HG02610 (cell line): Measurements from ENCODE around the gene GRHL1.
A peak's percentile ranks its signal among the peaks of the same experiment; 100 is the strongest.
"Not testable (repeated sequence)": the region's sequence is repeated elsewhere in the genome, so short reads cannot be mapped to it uniquely, and the experiment has no call there.

ENCODE experiments used
- ATAC-seq: cut with Tn5 transposase; IDR thresholded peaks from one replicate; pipeline ENCODE4 v1.9.1; 2021; ENCODE audit warnings: mild to moderate bottlenecking, moderate library complexity; ENCODE audit not compliant: unreplicated experiment

GRHL1 gene, protein sequence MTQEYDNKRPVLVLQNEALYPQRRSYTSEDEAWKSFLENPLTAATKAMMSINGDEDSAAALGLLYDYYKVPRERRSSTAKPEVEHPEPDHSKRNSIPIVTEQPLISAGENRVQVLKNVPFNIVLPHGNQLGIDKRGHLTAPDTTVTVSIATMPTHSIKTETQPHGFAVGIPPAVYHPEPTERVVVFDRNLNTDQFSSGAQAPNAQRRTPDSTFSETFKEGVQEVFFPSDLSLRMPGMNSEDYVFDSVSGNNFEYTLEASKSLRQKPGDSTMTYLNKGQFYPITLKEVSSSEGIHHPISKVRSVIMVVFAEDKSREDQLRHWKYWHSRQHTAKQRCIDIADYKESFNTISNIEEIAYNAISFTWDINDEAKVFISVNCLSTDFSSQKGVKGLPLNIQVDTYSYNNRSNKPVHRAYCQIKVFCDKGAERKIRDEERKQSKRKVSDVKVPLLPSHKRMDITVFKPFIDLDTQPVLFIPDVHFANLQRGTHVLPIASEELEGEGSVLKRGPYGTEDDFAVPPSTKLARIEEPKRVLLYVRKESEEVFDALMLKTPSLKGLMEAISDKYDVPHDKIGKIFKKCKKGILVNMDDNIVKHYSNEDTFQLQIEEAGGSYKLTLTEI

DNA sequence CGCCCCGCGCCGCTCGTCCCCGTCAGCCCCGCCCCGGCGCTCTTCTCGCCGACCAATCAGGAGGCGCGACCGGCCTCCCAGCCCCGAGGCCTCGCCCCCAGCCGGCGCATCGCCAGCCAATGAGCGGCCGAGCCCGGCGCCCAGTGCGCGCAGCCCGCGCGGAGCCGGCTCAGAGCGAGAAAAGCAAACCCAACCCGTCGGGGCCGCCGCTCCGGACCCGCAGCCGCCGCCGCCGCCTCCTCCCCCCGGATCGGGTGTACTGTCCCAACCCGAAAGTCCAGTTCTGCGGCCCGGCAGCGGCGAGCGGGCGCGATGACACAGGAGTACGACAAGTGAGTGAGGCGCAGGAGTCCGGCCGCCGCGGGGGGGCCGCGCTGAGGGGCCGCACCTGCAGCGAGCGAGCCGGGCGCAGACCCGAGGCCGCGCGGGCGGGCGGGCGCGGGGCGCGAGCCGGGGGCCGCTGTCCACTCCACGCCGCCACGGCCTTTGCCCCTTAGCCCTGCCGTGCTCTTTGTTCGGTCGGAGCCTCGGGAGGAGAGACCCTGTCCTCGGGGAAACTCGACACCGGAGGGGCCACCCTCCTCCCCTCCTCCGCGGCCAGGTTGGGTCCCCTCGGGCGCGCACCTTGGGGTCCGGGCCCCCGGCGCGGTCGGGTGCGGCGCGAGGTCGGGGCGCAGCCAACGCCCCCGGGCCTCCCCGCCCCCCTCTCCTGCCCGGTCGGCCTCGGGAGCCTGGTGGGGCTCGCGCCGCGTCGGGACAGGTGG lies at the start of gene GRHL1:
Gene GRHL1, plus strand, starts transcription at position 172 of the 764 bp plus-strand sequence. Its CDS starts 141 bp downstream, at position 313.
- ATAC-seq: peak; percentile 98

DNA sequence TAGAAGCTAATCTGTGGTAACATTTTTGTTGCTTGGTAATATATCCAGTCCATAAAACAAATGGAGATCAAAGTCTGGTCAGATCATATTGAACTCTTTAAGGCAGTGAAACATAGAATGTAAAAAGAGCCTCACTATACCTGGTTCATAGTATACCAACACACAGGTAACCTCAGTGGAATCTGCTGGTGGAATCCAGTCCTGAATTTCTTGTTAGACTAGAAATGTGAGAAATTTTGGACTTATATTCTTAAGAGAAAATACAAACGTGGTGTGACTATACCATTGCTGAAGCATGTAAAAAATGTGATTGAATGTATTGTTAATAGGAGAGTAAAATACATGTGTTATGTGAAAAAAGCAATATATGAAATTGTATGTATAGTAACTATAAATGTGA lies 46.1 kb upstream of the GRHL1 start:
- ATAC-seq: no peak

DNA sequence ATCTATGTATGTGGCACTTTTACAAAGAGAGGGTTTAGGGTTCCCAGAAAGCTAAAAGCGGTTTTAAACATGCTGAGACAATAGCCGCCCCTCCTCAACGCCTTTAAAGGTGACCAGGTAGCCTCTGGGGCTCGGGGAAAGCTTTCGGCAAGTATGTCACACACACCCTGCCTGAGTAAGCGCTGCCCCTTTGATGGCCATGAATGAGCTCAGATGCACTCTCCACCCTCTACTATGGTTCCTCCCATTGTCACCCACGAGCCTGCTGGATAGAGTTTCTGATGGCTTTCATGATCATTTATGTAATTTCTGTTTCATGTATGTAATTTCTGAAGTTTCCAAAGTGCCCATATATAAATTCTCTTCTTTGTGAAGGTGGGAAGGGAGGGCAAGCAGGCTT lies 44.1 kb upstream of the GRHL1 start:
- no peak for ATAC-seq

DNA sequence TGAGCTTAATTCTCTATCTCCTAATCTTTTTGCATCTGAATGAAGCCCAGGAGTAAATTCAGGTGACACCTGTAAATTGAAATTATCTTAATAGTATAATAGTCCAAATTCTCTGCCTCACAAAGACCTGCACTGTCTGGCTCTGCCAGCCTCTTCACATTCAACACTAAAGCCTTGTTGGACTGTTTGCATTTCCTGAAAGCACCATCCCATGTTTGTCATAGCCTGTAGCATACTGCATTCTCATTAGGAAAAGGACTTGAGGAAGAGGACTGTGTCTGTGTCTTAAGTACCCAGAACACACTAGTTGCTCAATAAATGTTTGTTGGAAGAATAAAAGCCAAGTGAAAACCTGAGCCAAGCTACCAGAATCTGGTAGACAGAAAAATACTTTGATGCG lies 42.9 kb upstream of the GRHL1 start:
- no peak for ATAC-seq

DNA sequence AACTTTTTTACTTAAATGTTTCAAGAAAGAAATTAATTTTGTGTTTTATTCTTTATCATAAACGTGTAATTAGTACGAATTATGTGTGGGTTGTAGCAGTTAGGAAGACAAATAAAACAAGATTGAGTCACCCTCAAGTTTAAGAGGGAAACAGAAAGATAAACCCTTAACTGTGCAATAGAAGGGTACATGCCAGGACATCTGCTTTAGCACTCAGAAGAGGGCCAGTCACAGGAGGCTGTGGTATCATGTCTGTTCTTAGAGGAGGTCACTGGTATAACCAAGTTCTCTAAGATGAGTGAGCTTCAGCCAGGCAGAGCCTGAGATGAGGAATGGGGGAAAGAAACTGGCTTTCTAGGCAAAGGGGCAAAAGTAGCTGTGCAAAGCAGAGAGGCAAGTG lies 42.4 kb upstream of the GRHL1 start:
- ATAC-seq: no peak

DNA sequence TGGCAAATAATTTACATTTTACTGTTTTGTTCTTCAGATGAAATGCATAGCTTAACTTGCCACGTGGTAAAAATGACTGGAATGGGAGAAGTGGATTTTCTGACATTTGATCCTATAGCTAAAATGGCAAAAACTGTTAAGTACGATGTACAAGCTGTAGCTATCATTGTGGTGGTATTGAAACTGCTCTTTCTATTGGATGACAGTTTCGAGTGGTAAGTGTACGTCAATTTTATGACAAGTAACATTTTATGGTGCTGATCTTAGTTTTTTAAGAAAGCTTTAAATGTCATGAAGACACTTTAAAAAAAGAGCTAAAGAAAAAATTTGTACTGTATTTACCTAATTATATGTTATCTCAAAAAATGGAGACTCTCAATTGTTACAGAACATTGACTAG lies 40.8 kb upstream of the GRHL1 start:
- no peak for ATAC-seq

DNA sequence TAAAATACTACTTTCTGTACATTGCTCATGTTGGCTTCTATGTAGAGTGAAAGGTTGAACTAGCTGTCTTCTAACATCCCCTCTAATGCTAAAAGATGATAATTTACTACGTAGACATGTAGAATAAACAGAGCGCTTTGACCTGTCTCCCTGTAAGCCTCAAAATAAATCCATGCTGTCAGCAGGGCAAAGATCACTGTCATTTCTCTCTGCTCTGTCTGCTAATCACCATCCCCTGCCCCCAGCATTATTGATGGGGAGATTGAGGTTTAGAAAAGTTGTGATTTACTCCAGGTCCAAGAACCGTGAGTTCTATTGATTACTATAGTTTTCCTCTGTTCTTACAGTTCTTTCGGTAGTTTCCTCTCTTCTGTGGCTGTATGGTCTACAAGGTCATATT lies 39.0 kb upstream of the GRHL1 start:
- ATAC-seq: no peak

DNA sequence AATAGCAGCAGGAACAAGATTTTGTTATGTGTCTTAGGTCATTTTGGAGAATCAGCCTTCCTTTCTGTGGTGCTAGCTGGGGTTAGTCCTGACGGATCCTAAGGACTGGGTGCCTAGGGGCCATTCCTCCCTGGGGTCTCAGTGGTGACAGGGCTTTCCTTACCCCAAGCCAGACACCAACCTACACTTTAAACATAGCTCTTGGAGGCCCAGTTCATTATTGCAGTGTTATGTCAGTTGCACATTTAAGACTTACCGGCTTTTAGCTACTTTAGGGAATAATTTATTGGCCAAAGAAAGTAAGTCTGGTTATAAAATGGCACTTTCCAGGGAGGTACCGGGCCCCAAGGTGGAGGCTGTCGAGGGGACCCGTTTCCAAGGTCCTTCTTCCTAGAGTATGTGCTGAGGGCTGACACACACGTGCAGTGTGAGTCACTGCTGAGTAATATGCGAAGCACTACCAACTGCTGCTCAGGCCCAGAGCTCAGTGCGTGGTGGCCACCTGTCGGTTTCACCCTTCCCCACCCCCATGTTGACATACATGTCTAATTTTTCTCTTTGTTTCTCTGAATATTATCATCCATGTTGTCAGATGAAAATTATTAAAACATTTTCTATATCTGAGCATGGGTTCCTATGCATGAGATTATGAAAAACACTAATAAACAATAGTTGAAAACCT lies 37.0 kb upstream of the GRHL1 start:
- ATAC-seq: peak; percentile 90

DNA sequence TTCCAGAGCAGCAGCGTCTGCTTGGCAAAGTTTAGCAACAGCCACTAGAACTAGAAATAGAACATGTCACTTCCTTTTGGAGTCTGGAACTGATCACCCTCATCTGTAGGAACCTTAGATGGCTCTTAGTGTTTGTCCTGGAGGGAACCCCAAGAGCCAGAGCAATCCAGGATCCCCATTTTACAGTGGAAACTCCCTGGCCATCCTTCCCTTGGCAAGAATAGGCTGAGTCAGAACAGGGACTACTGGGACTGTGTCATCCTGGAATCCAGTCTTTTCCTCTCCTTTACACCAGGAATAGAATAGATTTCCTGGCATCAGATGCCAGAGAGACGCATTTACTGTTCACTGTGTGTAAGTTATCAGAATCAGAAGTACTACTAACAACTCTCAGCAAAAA lies 33.2 kb upstream of the GRHL1 start:
- no peak for ATAC-seq

DNA sequence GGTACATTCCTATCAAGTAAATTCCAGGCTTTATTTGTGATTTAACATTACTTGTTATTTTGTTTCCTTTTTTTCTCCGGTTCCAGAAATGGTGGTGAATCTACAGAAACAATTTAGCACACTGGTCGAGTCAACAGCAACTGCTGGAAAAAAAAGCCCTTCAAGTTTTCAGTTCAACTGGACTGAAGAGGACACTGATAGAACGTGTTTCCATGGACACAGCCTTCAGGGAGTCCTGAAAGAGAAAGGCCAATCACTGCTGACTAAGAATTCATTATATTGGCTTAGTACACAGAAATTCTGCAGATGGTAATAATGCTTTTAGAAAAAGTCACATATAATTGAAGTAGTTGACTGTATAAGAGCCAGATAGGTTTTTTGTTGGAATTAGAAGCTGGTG lies 32.0 kb upstream of the GRHL1 start:
- ATAC-seq: no peak

DNA sequence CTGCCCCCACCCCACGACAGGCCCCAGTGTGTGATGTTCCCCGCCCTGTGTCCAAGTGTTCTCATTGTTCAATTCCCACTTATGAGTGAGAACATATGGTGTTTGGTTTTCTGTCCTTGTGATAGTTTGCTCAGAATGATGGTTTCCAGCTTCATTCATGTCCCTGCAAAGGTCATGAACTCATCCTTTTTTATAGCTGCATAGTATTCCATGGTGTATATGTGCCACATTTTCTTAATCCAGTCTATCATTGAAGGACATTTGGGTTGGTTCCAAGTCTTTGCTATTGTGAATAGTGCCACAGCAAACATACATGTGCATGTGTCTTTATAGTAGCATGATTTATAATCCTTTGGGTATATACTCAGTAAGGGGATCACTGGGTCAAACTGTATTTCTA lies 24.5 kb upstream of the GRHL1 start:
- ATAC-seq: not testable (repeated sequence)

DNA sequence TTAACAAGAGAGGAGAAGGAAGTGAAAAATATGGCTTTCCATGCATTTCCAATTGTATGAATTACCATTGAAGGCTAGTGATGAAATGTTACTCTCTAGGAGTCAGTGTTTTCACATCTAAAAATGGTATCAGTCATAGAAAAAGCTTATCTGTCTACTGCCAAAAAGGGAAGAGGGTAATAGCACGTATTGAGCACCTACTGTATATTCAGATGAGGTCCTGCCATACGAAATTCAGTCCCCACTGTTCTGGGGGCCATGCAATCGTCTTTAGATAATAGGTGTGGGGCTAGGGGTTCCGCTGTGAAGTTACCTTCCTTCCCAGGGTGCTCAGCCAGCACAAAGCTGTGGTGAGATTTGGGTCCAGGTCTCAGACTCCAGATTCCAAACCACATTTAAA lies 14.2 kb upstream of the GRHL1 start:
- no peak for ATAC-seq

DNA sequence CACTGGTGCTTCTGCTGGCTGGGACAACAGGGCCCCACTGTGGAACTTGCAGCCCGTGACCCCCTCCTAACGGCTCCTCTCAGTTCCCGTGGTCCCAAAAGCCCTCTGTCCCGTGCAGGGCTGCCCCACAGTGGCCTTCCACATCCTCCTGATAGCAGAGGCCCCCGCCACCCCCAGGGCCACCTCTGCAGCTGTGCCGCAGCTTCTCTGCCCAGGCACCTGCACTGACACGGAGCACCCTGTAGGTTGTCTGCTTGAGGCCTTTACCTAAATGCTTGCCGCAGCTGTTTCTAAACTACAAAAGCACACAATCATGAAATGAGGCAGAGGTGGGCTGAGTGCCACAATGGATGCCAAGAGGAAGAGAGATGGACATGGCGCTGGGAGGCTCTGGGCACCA lies 13.5 kb upstream of the GRHL1 start:
- no peak for ATAC-seq

DNA sequence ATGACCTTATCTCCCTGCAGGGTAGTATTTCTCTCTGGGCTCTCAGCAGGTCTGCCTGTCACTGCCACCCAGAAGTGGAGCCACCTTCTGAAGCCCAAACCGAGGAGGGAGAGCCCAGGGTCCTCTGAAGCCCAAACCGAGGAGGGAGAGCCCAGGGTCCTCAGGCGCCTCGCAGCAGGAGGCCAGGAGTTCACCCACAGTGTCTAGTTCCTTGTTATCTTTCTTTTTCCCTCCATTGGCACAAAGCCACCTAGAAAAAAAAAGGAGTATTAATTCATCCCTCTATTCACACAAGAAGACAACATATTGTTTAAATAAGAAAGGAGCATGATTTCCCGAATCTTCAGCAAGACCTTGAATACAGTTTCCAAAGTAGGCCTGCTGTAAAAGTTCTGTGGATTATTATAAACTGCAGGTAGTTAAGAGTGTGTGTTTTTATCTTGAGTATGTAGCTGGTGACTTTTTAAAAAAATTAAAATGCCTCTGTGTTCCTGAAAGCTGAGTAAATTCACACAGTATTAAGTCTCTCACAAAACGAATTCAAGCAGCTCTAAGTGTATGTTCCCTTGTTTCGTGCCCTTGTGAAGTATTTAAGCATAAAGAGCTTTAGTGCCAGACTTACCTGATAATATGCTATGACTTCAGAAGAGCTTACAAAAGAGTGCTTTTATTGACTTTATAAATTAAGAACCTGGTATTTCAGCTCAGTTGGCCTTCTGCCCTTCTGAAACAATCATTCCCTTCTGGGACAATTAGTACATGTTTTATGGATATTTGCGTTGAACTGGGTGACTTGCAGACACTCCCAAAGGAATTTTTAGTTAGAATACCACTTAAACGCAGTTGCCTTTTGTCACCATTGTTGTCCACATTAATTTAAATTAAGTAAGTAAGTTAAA lies 11.7 kb upstream of the GRHL1 start:
- no peak for ATAC-seq

DNA sequence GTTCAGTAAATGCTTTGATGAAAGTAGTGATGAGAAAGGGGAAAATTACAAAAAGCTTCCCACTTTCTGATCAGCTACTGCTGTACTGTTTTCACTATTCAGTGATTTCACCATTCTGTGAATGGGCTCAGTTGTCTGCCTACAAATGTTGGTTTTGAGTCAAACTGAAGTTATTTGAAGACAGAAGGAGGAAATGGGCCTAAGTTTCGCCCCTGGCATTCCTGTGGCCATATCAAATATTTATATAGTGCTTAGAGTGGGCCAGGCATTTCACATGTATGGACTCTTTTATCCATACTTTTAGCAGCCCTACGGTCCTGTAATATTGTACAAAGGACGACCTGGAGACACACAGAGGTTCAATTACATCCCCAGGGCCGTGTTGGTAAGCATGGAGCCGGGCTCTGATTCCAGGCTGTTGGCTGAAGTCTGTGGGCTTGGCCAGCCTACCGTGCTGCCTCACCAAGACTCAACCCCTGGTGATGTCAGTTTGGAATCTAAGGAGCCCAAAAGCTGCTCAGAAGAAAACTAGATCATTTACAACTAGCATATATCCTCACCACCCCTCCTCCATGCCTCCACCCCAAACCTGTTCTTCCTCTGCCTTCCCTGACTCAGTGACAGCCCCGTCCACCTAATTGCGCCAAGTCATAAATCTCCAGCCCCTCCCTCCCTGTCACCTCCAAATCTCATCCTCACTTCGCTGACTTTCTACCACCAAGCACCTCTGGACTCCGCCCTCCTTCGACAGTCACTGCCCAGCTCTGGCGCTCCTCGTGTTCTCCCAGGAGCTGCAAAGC lies 10.1 kb upstream of the GRHL1 start:
- no peak for ATAC-seq

DNA sequence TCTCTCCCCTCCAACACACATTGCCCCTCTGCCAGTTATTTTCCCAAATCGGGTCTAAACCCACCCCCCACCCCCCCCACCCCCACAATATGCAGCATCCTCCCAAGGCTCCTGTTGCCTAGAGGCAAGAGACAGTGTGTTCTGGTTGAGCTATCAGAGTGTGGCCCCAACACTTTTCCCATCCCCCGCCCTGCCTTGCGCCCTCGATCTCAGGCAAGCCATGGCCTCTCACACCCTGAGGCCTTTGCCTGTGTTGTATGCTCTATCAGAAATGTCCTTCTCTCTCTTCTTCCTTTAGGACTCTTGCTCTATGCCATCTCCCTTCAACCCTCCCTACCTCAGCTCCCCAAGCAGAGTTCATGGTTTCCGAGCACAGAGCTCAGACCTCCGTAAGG lies 9.5 kb upstream of the GRHL1 start:
- ATAC-seq: no peak

DNA sequence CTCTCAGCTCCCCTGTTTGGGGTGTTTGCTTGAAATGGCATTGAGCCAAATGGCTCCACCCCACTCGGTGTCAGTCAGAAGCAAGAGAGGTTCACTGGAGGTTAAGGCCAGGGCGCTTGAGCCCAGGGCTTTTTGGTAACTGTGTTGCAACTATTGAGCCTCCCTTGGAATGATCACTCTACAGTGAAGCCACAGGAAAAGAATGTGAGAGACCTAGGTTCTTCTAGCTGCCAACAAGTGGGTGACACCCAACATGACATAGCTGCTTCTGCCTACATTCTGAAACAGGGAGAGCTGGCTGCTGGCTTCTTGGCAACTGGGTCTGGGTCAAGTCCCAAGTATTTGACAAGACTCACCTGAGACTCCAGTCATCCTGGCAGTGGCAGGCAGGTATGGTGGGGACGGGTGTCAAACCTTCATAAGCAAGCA lies 7.1 kb upstream of the GRHL1 start:
- no peak for ATAC-seq

DNA sequence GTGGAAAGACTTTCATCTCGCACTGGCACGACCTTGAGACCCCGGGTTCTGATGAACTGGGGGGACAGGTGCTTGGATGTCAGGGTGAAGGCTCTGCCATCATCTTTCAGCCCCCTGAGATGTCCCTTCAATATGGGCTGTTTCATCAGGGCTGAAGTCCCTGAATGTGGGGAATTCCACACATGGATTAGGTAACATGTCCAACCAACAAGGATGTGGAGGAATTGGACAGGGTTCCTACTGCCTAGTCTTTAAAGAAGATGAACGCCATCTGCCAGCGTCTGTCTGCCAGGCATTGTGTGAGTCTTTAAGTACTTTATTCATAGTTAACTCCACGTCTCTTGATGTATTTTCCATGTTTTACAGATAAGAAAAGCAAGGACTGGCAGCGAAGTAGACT lies 5.9 kb upstream of the GRHL1 start:
- ATAC-seq: no peak

DNA sequence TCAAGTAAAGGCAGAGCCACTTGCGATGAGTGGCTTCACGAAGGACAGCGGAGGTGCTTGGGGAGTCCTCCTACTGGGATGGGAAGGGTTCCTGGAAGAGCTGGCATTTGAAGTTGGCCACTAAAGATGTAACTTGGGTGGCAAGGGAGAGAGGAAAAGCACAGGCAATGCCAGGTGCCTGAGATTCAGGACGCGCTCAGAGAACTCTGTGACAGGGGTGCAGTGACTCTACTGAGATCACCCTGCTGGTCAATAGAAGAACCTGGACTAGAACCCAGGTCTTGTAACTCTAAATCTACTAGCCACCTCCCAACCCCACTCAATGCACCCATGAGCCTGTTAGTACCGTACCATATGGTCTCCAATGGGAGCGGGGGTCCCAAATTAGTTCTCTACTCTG lies 5.4 kb upstream of the GRHL1 start:
- ATAC-seq: no peak

DNA sequence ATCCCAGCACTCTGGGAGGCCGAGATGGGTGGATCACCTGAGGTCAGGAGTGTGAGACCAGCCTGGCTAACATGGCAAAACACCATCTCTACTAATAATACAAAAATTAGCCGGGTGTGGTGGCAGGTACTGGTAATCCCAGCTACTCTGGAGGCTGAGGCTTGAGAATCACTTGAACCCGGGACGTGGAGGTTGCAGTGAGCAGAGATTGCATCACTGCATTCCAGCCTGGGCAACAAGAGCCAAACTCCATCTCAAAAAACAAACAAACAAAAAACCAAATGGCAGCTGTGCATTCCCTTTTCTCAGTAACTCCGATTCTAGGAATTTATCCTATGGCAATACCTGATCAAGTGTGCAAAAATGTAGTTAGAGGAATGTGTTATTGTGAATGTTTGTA lies 4.7 kb upstream of the GRHL1 start:
- no peak for ATAC-seq
